ENCODE results near the gene LHPP. TPM values are rescaled to one million over a fixed set of nuclear protein-coding genes. Genes with fewer than 3 reads are reported as not detected.

Gene LHPP
- total RNA-seq, 2 experiments from 2014 or later: 11.1 to 15.1 TPM

DNA sequence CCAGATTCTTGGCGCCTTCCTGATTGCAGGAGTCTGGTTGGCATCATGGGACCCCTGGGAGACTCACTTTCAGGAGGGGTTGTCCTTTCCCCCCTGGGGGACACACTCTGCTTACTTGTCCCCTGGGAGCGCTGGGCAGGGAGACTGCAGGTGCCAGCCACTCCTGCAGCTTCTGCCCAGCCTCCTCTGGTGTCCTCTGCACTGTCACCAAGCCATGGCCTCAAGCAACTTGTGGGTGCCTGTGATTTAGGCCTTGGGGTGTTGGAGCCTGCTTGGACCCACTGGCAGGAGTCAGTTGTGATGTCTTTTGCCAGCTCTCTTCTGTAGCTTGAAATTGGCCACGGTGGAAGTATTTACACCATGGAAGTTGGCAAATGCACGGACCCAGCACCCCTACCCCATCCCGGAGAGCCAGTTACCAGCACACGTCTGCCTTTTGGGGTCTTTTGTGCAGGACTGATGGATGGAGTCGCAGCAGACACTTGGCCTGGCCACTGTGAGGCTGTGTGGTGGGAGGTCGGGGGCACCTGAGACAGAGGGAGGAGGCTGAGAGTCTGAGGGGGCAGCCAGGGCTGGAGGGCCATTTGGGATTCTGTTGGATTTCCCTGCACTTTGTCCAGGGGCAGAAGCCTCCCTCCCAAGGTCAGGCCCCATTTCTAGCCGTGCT lies 104.7 kb downstream of the LHPP start:
- POLR2A ChIA-PET: no interaction called here
- no peak for ATAC-seq
- Mint-ChIP-seq H3K4me3 (no peak overlapping the region), H3K36me3 (ENCODE audit: low read depth) (no peaks in the 10 kb centered on the region), H3K9me3 (no peaks in the 10 kb centered on the region), H3K27ac (no peak overlapping the region), H3K27me3 (no peaks in the 10 kb centered on the region), H3K4me1 (ENCODE audit: low read depth) (no peaks in the 10 kb centered on the region)
- CTCF ChIA-PET: interaction anchor here (0.8 to 1.0 kb wide), 2 partner anchors 13 to 21 kb away, joined by 3 read pairs; no protein-coding TSS in a partner anchor
- no peak for DNase-seq
- intact Hi-C loops (cut with micrococcal nuclease): no loop called here
- TF ChIP-seq, protein P1, sequence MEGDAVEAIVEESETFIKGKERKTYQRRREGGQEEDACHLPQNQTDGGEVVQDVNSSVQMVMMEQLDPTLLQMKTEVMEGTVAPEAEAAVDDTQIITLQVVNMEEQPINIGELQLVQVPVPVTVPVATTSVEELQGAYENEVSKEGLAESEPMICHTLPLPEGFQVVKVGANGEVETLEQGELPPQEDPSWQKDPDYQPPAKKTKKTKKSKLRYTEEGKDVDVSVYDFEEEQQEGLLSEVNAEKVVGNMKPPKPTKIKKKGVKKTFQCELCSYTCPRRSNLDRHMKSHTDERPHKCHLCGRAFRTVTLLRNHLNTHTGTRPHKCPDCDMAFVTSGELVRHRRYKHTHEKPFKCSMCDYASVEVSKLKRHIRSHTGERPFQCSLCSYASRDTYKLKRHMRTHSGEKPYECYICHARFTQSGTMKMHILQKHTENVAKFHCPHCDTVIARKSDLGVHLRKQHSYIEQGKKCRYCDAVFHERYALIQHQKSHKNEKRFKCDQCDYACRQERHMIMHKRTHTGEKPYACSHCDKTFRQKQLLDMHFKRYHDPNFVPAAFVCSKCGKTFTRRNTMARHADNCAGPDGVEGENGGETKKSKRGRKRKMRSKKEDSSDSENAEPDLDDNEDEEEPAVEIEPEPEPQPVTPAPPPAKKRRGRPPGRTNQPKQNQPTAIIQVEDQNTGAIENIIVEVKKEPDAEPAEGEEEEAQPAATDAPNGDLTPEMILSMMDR (IDR thresholded peaks at IDR 0.05): no peak

DNA sequence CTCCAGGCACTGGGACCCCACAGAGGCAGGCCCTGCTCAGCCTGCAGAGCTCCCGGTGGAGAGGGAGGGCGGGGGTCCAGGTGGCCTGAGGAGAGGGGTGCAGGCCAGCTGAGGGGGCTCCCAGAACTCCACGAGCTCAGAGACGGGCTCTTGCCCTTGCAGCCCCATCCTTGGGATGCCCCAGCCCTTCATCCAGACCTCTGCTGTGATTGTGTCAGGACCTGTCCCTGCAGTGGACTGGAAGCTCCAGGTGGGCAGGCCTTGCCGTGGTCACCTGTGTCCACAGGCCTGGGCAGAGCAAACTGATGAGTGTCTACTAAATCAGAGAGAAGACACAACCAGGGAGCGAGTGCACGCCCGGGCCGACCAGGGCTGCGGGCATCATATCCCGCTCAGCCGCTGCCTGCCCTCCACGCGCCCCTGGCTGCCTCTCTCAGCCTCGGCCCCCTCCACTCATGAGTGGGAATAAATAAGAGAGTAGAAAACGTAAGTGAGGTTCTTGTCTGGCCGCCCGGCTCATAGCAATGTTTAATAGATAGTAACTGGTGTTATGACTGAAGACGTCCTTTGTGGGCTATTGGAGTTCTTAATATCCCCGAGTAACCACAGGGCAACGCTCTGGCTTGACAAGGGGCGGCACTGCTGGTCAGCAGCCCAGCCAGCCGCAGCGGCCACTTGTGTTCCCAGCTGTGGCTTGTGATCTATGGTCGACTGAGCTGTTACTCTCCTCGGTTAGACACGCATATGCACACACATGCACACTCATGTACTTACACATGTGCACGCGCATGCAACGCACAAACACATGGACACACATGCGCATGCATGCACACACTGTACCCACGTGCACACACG lies 105.6 kb downstream of the LHPP start:
- TF ChIP-seq, protein P1 (IDR thresholded peaks at IDR 0.05): no peak
- ChIA-PET CTCF (interaction anchor here (0.8 to 1.0 kb wide), 2 partner anchors 14 to 22 kb away, joined by 3 read pairs; no protein-coding TSS in a partner anchor), POLR2A (no interaction called here)
- ATAC-seq (no peak), DNase-seq (no peak)
- H3K36me3 Mint-ChIP-seq (ENCODE audit: low read depth): no peaks in the 10 kb centered on the region
- H3K4me1 Mint-ChIP-seq (ENCODE audit: low read depth): no peaks in the 10 kb centered on the region
- no peak overlapping the region for H3K4me3 Mint-ChIP-seq
- no peak overlapping the region for H3K27ac Mint-ChIP-seq
- intact Hi-C loops (cut with micrococcal nuclease): no loop called here
- no peaks in the 10 kb centered on the region for H3K9me3 Mint-ChIP-seq
- no peaks in the 10 kb centered on the region for H3K27me3 Mint-ChIP-seq

DNA sequence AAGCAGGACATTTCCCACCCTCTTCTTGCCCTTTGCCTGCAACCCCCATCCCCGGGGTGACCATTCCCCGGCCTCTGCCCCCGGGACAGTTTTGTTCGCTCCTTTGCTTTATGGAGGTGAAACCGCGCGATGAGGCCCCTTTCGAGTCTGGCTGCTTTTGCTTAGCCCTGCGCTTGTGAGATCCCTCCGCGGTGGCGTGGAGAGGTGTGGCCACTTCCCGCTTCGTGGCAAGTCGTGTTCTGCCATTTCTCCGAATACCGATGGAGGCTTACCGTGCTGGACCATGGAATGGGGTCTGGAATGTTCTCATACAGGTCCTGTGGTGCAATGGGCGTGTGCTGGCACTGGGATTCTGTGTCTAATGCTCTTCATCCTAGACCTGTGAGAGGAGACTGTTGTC lies 106.7 kb downstream of the LHPP start:
- Mint-ChIP-seq H3K27ac (no peak overlapping the region), H3K4me1 (ENCODE audit: low read depth) (no peaks in the 10 kb centered on the region), H3K9me3 (no peaks in the 10 kb centered on the region), H3K4me3 (no peak overlapping the region), H3K36me3 (ENCODE audit: low read depth) (no peaks in the 10 kb centered on the region), H3K27me3 (no peaks in the 10 kb centered on the region)
- ChIA-PET POLR2A (no interaction called here), CTCF (no interaction called here)
- ATAC-seq: no peak
- DNase-seq: no peak
- intact Hi-C loops (cut with micrococcal nuclease): no loop called here
- TF ChIP-seq, protein P1 (IDR thresholded peaks at IDR 0.05): no peak

DNA sequence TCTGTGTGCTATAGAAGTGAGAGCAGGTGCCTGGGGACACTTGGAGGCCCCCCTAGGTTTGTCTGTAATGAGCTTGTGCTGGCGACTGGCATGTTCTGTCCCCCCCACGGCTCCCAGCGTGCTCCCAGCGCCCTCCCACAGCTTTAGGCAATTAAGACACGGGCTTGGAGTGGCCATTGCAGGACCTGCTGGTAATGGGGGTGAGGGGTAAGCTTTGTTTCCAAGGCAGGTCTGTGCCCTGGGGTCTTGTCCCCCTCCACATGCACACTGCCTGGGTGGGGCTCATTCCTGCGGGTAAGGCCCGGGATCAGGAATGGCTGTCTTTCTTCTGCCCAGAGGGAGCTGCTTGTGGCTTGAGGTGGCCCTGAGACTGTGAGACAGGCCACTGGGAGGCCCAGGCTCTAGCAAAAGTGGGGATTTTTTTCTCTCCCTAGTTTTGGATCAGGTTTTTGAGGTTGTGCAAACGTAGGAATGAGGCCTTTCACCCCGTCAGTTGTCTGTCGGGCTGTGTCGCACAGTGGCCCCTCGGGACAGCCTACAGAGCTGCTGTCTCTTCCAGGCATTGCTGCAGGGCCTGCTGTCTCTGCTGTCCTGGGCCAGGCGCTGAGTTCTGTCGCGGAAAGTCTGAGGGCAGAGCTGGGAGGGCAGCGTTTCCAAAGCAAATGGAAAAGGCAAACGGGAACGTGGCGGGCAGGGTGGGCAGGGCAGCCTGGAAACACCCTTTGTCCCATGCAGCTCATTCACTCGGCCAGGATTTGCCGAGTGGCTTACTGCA lies 107.4 kb downstream of the LHPP start:
- H3K4me1 Mint-ChIP-seq (ENCODE audit: low read depth): no peaks in the 10 kb centered on the region
- ChIA-PET CTCF (no interaction called here), POLR2A (no interaction called here)
- no peaks in the 10 kb centered on the region for H3K36me3 Mint-ChIP-seq (ENCODE audit: low read depth)
- H3K27ac Mint-ChIP-seq: no peak overlapping the region
- no peak for DNase-seq
- no peak overlapping the region for H3K4me3 Mint-ChIP-seq
- TF ChIP-seq, protein P1 (IDR thresholded peaks at IDR 0.05): no peak
- intact Hi-C loops (cut with micrococcal nuclease): no loop called here
- no peaks in the 10 kb centered on the region for H3K9me3 Mint-ChIP-seq
- H3K27me3 Mint-ChIP-seq: no peaks in the 10 kb centered on the region
- ATAC-seq: no peak

Data from activated CD8-positive, alpha-beta T cell treated with anti-CD3 and anti-CD28 coated beads for 36 hours (primary cell).